ENCODE results near the gene CSNK2A2.

CSNK2A2 gene

GRCh38 chr16:58230259-58230658 lies 32.4 kb upstream of the CSNK2A2 start:
- no peak overlapping the region for H3K4me3 ChIP-seq (ENCODE audit: control insufficient read depth, low read depth, low read length)

DNA sequence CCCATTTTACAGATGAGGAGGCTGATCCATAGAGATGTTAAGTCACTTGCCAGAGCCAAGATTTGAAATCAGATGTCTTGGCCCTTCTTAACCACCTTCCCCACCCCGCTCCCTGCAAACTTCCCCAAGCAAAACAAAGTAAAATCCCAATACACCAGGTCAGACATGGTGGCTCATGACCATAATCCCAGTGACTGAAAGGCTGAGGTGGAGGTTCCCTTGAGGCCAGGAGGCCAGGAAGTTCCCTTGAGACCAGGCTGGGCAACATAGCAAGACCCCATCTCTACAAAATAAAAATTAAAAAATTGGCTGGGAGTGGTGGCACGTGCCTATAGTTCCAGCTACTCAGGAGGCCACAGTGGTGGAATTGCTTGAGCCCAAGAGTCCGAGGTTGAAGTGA lies 28.9 kb upstream of the CSNK2A2 start:
- no peak for DNase-seq (ENCODE audit: low read depth)
- TF ChIP-seq, protein P1, sequence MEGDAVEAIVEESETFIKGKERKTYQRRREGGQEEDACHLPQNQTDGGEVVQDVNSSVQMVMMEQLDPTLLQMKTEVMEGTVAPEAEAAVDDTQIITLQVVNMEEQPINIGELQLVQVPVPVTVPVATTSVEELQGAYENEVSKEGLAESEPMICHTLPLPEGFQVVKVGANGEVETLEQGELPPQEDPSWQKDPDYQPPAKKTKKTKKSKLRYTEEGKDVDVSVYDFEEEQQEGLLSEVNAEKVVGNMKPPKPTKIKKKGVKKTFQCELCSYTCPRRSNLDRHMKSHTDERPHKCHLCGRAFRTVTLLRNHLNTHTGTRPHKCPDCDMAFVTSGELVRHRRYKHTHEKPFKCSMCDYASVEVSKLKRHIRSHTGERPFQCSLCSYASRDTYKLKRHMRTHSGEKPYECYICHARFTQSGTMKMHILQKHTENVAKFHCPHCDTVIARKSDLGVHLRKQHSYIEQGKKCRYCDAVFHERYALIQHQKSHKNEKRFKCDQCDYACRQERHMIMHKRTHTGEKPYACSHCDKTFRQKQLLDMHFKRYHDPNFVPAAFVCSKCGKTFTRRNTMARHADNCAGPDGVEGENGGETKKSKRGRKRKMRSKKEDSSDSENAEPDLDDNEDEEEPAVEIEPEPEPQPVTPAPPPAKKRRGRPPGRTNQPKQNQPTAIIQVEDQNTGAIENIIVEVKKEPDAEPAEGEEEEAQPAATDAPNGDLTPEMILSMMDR (IDR thresholded peaks at IDR 0.05; ENCODE audit: control insufficient read depth, insufficient read depth, low read depth, low read length, missing control alignments): no peak
- H3K4me3 ChIP-seq (ENCODE audit: control insufficient read depth, low read depth, low read length): no peak overlapping the region

More at GRCh38 chr16:58230259-58230658, 32.4 kb upstream of the CSNK2A2 start:
- TF ChIP-seq, protein P1 (IDR thresholded peaks at IDR 0.05; ENCODE audit: control insufficient read depth, insufficient read depth, low read depth, low read length, missing control alignments): no peak
- DNase-seq (ENCODE audit: low read depth): no peak

GRCh38 chr16:58225965-58226602 lies 28.2 kb upstream of the CSNK2A2 start:
- DNase-seq (ENCODE audit: low read depth): no peak
- TF ChIP-seq, protein P1 (IDR thresholded peaks at IDR 0.05; ENCODE audit: control insufficient read depth, insufficient read depth, low read depth, low read length, missing control alignments): no peak
- no peak overlapping the region for H3K4me3 ChIP-seq (ENCODE audit: control insufficient read depth, low read depth, low read length)

DNA sequence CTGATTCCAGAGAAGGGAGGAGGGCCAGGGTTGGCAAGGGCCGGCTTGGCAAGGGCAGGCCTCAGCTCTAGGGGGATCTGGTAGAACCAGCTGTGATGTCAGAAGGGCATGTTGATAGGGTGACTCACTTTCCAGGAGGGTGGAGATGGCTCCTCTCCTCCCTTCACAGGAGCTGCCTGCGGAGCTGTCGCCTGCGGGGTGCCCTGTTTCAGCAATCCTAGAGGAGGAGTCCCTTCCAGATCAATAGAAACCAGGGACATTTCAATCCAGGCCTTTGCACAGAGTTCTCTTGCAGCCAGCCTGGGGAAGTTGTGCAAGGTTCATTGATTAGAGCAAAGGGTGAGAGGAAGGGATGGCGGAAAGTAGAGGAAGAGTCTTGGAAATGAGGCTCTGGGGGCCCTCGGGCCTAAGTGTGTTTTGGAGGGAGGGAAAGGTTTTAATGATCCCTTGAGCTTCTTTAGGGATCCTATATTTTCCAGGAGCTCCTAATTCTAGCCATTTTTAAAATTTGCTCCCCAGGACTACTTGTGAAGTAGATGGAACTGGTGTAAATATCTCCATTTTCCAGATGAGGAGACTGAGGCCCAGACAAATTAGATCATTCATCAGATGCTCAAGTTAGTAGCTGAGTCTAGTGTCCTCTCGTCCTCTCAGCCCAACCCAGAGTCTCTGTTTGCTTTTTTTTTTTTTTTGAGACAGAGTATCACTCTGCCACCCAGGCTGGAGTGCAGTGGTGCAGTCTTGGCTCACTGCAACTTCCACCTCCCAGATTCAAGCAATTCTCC lies 24.8 kb upstream of the CSNK2A2 start:
- DNase-seq (ENCODE audit: low read depth): no peak
- H3K4me3 ChIP-seq (ENCODE audit: control insufficient read depth, low read depth, low read length): no peak overlapping the region
- TF ChIP-seq, protein P1 (IDR thresholded peaks at IDR 0.05; ENCODE audit: control insufficient read depth, insufficient read depth, low read depth, low read length, missing control alignments): no peak

GRCh38 chr16:58219432-58219831 lies 21.5 kb upstream of the CSNK2A2 start:
- no peak overlapping the region for H3K4me3 ChIP-seq (ENCODE audit: control insufficient read depth, low read depth, low read length)
- DNase-seq (ENCODE audit: low read depth): no peak
- TF ChIP-seq, protein P1 (IDR thresholded peaks at IDR 0.05; ENCODE audit: control insufficient read depth, insufficient read depth, low read depth, low read length, missing control alignments): no peak

- TF ChIP-seq, protein P1 (IDR thresholded peaks at IDR 0.05; ENCODE audit: control insufficient read depth, insufficient read depth, low read depth, low read length, missing control alignments): no peak
- no peak overlapping the region for H3K4me3 ChIP-seq (ENCODE audit: control insufficient read depth, low read depth, low read length)
- DNase-seq (ENCODE audit: low read depth): no peak
Measured at GRCh38 chr16:58218786-58219185, 20.9 kb upstream of the CSNK2A2 start.
